Measurements from ENCODE around the gene AP3S1. TPM values are rescaled to one million over a fixed set of nuclear protein-coding genes. Genes with fewer than 3 reads are reported as not detected.

Gene AP3S1
- total and polyA plus RNA-seq, 12 donors, result 38.7 to 127 (median 72.9) TPM

DNA sequence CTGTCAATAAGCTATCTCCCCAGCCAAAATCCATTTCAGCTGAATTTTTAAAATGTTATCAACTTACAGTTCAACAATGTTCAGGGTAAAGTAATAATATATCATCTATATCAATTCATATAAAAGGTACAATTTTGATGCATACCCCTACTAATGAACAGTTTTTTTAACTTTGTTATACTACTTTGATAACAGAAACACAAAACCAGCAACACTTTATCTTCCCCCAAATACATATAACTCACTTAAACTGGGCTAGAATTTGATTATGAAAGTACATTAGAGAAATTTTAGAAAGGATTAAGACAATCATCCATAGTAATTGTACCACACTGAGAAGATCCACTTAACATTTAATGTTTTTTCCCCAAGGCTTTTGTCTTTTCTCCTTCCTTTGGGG lies 30.3 kb upstream of the AP3S1 start:
- TF ChIP-seq, protein P1, sequence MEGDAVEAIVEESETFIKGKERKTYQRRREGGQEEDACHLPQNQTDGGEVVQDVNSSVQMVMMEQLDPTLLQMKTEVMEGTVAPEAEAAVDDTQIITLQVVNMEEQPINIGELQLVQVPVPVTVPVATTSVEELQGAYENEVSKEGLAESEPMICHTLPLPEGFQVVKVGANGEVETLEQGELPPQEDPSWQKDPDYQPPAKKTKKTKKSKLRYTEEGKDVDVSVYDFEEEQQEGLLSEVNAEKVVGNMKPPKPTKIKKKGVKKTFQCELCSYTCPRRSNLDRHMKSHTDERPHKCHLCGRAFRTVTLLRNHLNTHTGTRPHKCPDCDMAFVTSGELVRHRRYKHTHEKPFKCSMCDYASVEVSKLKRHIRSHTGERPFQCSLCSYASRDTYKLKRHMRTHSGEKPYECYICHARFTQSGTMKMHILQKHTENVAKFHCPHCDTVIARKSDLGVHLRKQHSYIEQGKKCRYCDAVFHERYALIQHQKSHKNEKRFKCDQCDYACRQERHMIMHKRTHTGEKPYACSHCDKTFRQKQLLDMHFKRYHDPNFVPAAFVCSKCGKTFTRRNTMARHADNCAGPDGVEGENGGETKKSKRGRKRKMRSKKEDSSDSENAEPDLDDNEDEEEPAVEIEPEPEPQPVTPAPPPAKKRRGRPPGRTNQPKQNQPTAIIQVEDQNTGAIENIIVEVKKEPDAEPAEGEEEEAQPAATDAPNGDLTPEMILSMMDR (IDR thresholded peaks at IDR 0.05), result no peak
- no peak for TF ChIP-seq POLR2A (IDR thresholded peaks at IDR 0.05)
- intact Hi-C loops (cut with DNase I), result no loop called here
- H3K36me3 ChIP-seq (replicated peaks in 1 of 2), result no peaks in the 10 kb centered on the region
- no peak overlapping the region for H3K27ac ChIP-seq
- DNase-seq, result no peak
- H3K4me1 ChIP-seq (replicated peaks in 1 of 2), result peaks cover 0 to 17% of the 10 kb centered on the region in 2 donors
- no peak overlapping the region for H3K4me3 ChIP-seq
- peaks cover 16% of the 10 kb centered on the region for H3K27me3 ChIP-seq
- H3K9me3 ChIP-seq (replicated peaks in 1 of 3), result no peaks in the 10 kb centered on the region

DNA sequence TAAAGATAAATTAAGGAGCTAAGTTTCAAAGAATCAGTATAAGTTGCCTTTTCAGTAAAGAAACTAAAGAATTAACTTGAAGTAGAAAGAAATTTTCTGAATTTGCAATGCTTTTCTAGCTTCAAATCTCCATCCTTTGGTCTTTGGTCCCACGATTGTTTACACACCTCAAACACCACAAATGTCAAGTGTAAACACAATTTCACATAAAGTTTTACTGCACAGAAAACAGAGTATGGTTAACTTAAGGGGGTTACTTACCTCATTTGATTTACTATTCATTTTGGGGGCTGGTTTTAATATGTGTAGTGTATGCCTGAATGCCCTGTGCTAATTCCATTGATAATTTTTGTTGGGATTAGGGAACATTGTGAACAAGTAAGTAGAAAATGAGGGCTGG lies 29.4 kb upstream of the AP3S1 start:
- Histone ChIP-seq H3K4me1 (replicated peaks in 1 of 2) (peaks cover 0 to 13% of the 10 kb centered on the region in 2 donors), H3K27me3 (peaks cover 16% of the 10 kb centered on the region), H3K36me3 (replicated peaks in 1 of 2) (no peaks in the 10 kb centered on the region), H3K27ac (no peak overlapping the region), H3K4me3 (no peak overlapping the region), H3K9me3 (replicated peaks in 1 of 3) (no peaks in the 10 kb centered on the region)
- no peak for TF ChIP-seq POLR2A (IDR thresholded peaks at IDR 0.05)
- TF ChIP-seq, protein P1 (IDR thresholded peaks at IDR 0.05), result no peak
- 73 to 97% (median 85%) methylated on average over 1 of the region's 1 CpG for WGBS, 4 donors
- no peak for DNase-seq
- intact Hi-C loops (cut with DNase I), result no loop called here

DNA sequence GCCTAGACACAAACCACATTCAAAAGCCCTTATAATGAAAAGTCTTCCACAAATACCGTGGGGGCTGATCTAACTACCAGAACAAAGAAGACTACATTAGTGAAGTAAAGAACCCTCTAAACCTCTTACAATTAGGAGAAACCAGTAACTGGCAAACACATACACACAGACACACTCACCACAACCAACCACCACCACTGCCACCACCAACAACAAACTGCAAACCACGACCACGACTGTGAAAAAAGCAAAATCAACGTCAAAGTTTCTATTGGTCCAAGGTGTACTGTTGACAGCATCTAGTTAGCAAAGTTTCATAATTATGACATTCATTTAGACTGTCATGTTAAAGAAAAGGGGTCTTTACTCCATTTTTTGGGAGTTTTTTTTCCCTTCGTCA lies 28.0 kb upstream of the AP3S1 start:
- Histone ChIP-seq H3K27ac (no peak overlapping the region), H3K4me1 (replicated peaks in 1 of 2) (peaks cover 0 to 11% of the 10 kb centered on the region in 2 donors), H3K9me3 (replicated peaks in 1 of 3) (no peaks in the 10 kb centered on the region), H3K4me3 (no peak overlapping the region), H3K27me3 (peaks cover 16% of the 10 kb centered on the region), H3K36me3 (replicated peaks in 1 of 2) (no peaks in the 10 kb centered on the region)
- TF ChIP-seq, protein P1 (IDR thresholded peaks at IDR 0.05), result no peak
- no peak for TF ChIP-seq POLR2A (IDR thresholded peaks at IDR 0.05)
- DNase-seq, result no peak
- intact Hi-C loops (cut with DNase I), result no loop called here
- WGBS, 4 donors, result 80 to 91% (median 84%) methylated on average over 5 of the region's 5 CpGs

DNA sequence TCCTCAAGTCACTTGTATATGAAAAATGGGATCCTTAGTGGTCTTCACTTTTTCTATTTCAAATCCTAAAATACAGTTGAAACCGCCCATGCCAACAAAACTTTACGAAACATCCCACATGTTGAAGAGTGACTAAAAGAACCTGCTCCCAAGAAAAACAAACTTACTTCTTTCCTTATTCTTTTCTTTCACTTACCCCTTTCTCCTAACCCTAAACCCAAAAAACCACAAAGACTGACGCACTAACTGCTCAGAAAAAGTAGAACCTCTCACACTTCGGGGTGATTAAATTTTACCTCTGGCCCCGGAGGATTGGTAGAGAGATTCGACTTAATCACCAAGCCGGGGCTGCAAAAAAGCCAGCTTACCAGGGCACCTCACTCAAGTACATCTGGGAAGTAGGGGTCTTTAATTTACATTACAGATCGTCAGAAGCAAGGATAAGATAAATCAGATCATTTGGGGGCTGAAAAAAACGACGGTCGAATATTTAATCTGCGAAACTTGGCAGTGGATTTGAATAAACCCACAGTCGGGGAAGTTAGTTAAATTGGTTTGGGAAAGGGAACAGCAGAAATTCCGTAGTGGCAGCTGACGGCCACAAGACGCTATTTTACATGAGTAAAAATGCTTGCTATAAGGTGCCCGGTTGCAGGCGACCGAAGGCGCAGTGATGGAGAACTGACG lies 26.6 kb upstream of the AP3S1 start:
- TF ChIP-seq, protein P1 (IDR thresholded peaks at IDR 0.05), result no peak
- TF ChIP-seq POLR2A (IDR thresholded peaks at IDR 0.05), result no peak
- H3K4me1 ChIP-seq (replicated peaks in 1 of 2), result peaks cover 0 to 11% of the 10 kb centered on the region in 2 donors
- H3K27me3 ChIP-seq, result peaks cover 16% of the 10 kb centered on the region
- H3K4me3 ChIP-seq, result peak overlapping the region in 2 of 4 donors; percentile 42 to 74
- intact Hi-C loops (cut with DNase I), result no loop called here
- no peak for DNase-seq
- H3K9me3 ChIP-seq (replicated peaks in 1 of 3), result no peaks in the 10 kb centered on the region
- H3K36me3 ChIP-seq (replicated peaks in 1 of 2), result no peaks in the 10 kb centered on the region
- WGBS, 4 donors, result 39 to 44% (median 41%) methylated on average over 21 of the region's 21 CpGs
- H3K27ac ChIP-seq, result peak overlapping the region in 1 of 5 donors; percentile 88

Data from adrenal gland (tissue), 12 donors.